ENCODE results near the gene ATRN.

The ATRN gene

GRCh38 chr20:3670945-3671344 is 200.1 kb downstream of the ATRN start:
- no peak for DNase-seq (ENCODE audit: low read depth)
- no peak for TF ChIP-seq CTCF (conservative IDR thresholded peaks at IDR 0.05; ENCODE audit: low read depth, low read length)
- no peak overlapping the region for H3K4me3 ChIP-seq (ENCODE audit: low read depth, low read length)

DNA sequence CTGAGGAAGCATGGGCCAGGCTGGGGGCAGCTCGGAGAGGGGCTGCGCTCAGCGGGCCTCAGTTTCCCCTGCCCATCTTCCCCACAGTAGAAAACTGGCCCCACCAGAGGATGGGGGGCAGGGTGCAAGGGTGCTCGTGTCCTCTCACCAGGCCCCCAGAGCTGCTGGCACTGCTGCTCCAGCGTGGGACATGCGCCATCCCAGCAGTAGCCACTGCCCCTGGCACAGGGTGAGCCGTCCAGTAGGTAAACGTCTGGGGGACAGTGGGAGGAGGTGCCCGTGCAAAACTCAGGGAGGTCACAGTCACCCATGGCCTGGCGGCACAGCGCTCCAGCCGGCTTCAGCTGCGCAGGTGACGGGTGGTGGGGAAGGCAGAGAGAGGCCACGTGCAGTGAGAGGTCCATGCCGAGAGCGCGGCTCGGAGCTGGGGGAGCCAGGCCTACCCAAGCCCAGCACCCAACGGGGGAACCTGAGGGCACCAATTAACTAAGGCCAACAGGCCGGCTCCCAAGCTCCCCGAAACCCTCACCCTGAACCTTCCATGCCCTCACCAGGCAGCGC is 201.2 kb downstream of the ATRN start:
- no peak for DNase-seq (ENCODE audit: low read depth)
- no peak for TF ChIP-seq CTCF (conservative IDR thresholded peaks at IDR 0.05; ENCODE audit: low read depth, low read length)
- no peak overlapping the region for H3K4me3 ChIP-seq (ENCODE audit: low read depth, low read length)

- no peak for TF ChIP-seq CTCF (conservative IDR thresholded peaks at IDR 0.05; ENCODE audit: low read depth, low read length)
- H3K4me3 ChIP-seq (ENCODE audit: low read depth, low read length) = no peak overlapping the region
- no peak for DNase-seq (ENCODE audit: low read depth)
Measured at GRCh38 chr20:3672547-3673171, 201.8 kb downstream of the ATRN start.

DNA sequence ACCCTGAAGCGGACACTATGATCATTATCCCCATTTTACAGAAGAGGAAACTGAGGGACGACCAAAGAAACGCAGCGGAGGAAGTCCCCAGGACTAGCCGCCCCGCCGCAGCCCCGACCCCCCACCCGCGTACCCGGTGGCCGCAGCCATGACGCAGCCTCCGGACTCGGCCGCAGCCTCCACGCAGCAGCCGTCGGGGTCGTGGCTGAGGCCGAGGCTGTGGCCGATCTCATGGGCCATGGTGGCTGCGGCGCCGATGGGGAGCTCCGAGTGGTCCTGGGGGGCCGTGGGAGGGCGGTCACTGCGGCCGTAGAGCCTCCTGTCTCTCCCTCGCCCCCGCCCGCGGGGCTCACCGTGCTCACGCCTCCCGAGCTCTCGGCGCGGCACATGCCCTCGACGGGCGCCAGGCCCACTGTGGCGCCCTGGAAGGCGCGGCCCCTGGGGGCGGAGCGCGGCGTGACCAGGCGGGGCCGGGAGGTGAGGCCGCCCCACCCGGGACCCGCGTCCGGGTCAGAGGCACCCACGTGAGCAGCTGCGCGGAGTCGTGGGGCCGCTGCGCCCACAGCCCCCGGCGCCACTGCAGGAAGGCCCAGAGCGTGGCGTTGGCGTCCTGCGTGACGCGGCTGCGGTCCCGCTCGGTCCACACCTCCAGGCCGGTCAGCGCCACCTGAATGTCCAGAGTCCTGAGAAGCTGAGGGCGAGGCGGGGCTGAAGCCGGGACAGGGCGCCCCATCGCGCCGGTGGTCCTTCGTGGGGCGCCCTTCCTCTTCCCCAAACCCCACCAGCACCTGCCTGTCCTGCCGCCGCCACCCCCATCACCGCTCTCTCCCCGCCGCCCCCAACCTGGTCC is 202.6 kb downstream of the ATRN start:
- TF ChIP-seq CTCF (conservative IDR thresholded peaks at IDR 0.05; ENCODE audit: low read depth, low read length) = no peak
- no peak overlapping the region for H3K4me3 ChIP-seq (ENCODE audit: low read depth, low read length)
- no peak for DNase-seq (ENCODE audit: low read depth)

DNA sequence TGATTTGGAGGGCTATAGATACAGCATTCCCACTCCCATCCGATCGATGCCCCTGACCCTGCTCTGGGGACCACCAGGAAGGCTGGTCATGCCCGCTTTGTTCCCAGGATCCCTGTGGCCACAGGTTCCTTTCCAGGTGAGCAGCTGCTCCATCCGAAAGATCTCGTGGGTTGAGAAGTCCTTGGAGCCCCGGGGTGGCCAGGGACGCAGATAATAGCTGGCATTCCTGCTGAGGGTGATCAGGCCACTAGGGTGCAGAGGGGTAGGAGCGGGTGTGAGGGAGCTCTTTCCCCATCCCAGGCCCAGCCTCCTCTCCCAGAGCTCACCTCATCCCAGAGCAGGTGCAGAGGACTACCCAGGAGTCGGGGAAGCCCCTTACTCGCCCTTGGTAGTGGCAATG is 203.6 kb downstream of the ATRN start:
- no peak for TF ChIP-seq CTCF (conservative IDR thresholded peaks at IDR 0.05; ENCODE audit: low read depth, low read length)
- no peak for DNase-seq (ENCODE audit: low read depth)
- no peak overlapping the region for H3K4me3 ChIP-seq (ENCODE audit: low read depth, low read length)

- no peak for DNase-seq (ENCODE audit: low read depth)
- TF ChIP-seq CTCF (conservative IDR thresholded peaks at IDR 0.05; ENCODE audit: low read depth, low read length) = no peak
- H3K4me3 ChIP-seq (ENCODE audit: low read depth, low read length) = no peak overlapping the region
Measured at GRCh38 chr20:3674995-3675900, 204.4 kb downstream of the ATRN start.

Data from choroid plexus epithelial cell (primary cell).